HG03103 (cell line): ENCODE data around the gene AKR1C1.
"Not testable (repeated sequence)": the region's sequence is repeated elsewhere in the genome, so short reads cannot be mapped to it uniquely, and the experiment has no call there.

ENCODE experiments used
- ATAC-seq: cut with Tn5 transposase; IDR thresholded peaks from one replicate; pipeline ENCODE4 v1.9.1; 2021; ENCODE audit warnings: low read depth; ENCODE audit not compliant: unreplicated experiment

AKR1C1 gene

GRCh38 chr10:5013385-5013784 lies 50.2 kb downstream of the AKR1C1 start:
- no peak for ATAC-seq

GRCh38 chr10:5014200-5014910 lies 51.1 kb downstream of the AKR1C1 start:
- not testable (repeated sequence) for ATAC-seq

DNA sequence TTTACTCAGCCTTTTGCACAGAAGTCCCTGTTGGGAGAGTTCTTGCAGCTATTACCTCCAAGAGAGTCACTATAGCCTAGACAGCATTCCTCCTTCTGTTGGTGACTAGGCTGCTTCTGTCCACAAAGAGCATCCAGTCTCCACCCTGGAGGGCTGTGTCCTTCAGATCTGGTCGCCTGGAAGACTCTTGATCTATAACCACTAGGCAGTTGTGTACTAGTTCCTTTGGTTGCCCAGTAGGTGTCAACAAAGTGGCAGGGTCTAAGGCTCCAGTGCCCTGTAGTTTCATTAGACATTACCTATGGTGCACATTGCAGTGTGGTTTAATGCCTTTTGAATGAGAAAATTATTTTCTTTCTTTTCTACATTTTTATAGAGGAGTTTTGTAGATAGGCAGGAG lies 51.7 kb downstream of the AKR1C1 start:
- ATAC-seq: no peak

GRCh38 chr10:5018134-5018533 lies 54.9 kb downstream of the AKR1C1 start:
- ATAC-seq: no peak

- ATAC-seq: not testable (repeated sequence)
These were observed 55.6 kb downstream of the AKR1C1 start for GRCh38 chr10:5018671-5019277.

DNA sequence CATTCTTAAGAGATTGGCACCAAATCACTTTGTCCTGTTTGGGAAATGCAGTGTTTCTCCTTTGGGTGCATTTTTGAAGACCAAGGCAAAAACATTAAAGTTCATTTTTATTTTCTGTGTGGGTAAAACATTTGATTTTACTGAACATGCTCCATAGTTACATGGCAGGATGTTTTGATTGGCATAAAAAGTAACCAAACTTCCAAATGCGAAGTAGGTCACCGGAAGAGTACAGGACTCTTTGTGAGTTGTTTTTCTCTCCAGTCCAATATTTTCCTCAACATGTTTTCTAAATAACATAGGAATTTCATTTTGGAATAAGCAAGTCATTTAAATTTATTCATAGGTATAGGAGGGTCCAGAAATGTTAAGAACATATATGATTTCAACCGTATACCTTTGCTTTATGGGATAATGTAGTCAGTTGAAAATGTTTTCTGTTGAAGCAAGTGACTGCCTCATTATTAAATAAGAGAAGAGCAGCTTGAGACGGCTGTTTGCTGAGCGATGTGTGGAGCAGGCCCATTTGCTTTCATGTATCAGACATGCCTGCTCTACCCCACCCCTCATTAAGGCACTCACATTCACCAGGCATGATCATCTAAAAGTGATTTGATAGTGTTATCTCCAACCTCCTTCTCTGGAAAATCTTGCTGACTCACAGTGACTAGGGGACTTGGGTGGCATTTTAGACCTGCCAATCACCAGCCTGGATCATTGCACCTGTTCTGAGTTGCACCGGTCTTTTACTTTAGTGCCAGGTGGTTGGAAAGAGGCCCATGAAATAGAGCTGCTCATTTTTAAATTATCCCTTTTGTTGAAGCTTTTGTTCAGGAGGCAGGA lies 56.8 kb downstream of the AKR1C1 start:
- not testable (repeated sequence) for ATAC-seq

DNA sequence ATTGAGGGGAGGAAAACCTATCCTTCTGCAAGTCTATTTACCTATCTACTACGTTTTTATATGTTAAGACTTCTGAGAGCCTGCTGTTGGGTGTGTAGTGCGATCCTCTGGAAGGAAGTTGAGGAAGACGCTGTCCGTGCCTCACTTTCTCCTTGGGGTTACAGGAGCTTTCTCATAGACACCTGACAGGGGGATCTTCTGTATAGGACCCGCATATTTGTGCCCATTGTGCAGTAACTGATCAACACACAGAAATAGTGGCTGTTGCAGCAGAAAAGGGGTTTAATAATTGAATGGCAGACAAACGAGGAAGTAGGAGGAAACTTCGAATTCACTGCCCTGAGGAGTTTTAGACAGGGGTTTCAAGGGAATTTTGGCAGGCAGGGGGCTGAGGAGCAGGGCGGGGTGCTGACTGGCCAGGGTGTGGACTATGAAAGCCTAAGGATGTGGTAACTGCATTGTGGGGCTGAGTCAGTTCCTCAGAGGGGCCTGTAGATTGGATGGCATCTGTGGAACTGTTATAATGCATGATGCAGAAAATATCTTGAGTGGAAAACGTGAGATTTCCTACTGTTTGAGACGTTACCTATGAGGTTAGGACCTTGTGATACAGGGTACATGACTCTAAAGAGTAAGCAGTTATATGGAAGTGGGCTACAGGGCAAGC lies 58.5 kb downstream of the AKR1C1 start:
- ATAC-seq: not testable (repeated sequence)

DNA sequence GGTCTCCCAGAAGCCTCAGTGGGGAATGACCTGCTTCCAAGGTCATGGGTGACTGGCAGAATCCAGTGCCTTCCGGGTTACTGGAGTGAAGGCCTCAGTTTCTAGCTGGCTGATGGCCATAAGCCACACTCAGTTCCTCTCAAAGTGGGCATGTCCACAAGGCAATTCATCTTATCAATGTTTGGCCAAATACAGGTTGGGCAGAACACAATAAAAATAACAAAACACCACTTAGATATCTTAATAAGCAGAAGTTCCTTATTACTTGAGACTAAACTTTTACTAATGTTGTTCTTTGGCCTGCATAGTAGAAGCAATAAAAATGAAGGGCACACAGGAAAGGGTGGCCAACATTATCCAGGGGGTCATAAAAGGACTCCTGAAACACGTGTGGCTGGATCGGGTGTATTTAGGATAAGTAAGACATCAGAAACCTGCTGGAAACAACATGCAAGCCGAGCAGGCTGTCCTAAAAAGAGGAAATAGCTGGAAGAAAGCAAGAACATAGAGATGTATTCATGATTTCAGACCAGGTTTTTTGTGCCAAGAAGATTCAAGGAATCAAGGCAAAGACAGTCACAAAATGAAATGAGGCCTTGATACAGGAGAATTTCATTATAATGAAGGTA lies 60.1 kb downstream of the AKR1C1 start:
- ATAC-seq: no peak

GRCh38 chr10:5025461-5025881 lies 62.3 kb downstream of the AKR1C1 start:
- ATAC-seq: not testable (repeated sequence)

DNA sequence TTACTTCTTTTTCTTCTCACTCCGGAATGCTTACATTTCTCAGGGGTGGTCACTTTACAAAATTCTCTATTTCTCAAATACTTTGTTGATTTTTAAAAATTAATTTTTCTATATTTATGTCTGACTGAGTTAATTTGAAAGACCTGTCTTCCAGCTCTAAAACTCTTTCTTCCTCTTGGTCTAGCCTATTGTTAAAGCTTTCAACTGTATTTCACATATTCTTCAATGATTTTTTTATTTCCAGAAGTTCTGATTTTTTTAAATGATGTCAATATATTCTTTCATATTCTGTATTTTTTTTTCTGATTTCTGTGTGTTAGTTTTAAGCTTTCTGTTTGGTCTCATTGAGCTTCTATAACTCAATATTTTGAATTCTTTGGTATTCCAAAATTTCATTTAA lies 67.8 kb downstream of the AKR1C1 start:
- ATAC-seq: no peak

- not testable (repeated sequence) for ATAC-seq
These were observed 68.4 kb downstream of the AKR1C1 start for GRCh38 chr10:5031588-5031987.

- not testable (repeated sequence) for ATAC-seq
These were observed 69.2 kb downstream of the AKR1C1 start for GRCh38 chr10:5032444-5032843.
